Endothelial cell of umbilical vein (primary cell): ENCODE measurements around the gene EPAS1. TPM values are rescaled to one million over a fixed set of nuclear protein-coding genes. Genes with fewer than 3 reads are reported as not detected.
A peak's percentile ranks its signal among the peaks of the same experiment; 100 is the strongest.

Experiments
- BruUV-seq: library from RNA; stranded (reverse); fragments of 400-500 nt; replicated peaks from 2 replicates; lab custom pipeline; 2021; lab: Mats Ljungman, UMichigan
- CTCF ChIA-PET: fragments of 300-600, 350-600 bp; sonication (Branson Sonifier 250); formaldehyde crosslinking; loops from one replicate; lab custom pipeline; 2021; ENCODE audit warnings: antibody characterized with exemption, inconsistent platforms; lab: Charles Lee
- POLR2A ChIA-PET: fragments of 300-600, 350-600 bp; sonication (Branson Sonifier 250); formaldehyde crosslinking; loops from one replicate; lab custom pipeline; 2021; ENCODE audit warnings: antibody characterized with exemption, inconsistent platforms; lab: Charles Lee
- DNase-seq: peaks from one replicate; pipeline ENCODE4 v3.0.0-alpha.2; 2011; ENCODE audit warnings: low read depth, low spot score
- FAIRE-seq: peaks from 2 replicates; lab custom pipeline; 2011; peaks lifted over from hg19 to GRCh38; lab: Jason Lieb, UNC
- H2AFZ ChIP-seq: 2 replicates; pipeline ENCODE4 v1.6.0; 2012; ENCODE audit warnings: low read depth, low read length, control low read depth, inconsistent platforms
- H3K27ac ChIP-seq: 2 replicates; pipeline ENCODE4 v1.5.1; 2011; ENCODE audit warnings: low read depth, mild to moderate bottlenecking, control low read depth, low read length, moderate library complexity; ENCODE audit not compliant: insufficient read depth
- H3K27me3 ChIP-seq, 2 experiments: 2 replicates each; pipeline versions ENCODE4 v1.6.0 to v1.6.1; 2011; ENCODE audit warnings: low read length in 2 of 2, mixed read lengths in 1 of 2; ENCODE audit not compliant: control insufficient read depth in 2 of 2, insufficient read depth in 2 of 2
- H3K36me3 ChIP-seq, 2 experiments: 2 replicates in 1 of 2; 3 replicates in 1 of 2; pipeline ENCODE4 v1.5.1; 2011; ENCODE audit warnings: low read length in 2 of 2, mild to moderate bottlenecking in 1 of 2, moderate library complexity in 1 of 2; ENCODE audit not compliant: control insufficient read depth in 2 of 2, insufficient read depth in 2 of 2; ENCODE audit errors: extremely low read depth in 1 of 2
- H3K4me1 ChIP-seq: 3 replicates; pipeline ENCODE4 v1.5.1; 2011; ENCODE audit warnings: mild to moderate bottlenecking, low read length; ENCODE audit not compliant: control insufficient read depth, insufficient read depth; ENCODE audit errors: extremely low read depth
- H3K4me2 ChIP-seq: 2 replicates; pipeline ENCODE4 v1.6.1; 2011; ENCODE audit warnings: low read length, control low read depth, mixed read lengths; ENCODE audit not compliant: insufficient read depth
- H3K4me3 ChIP-seq, 3 experiments: fragments of 200-600 bp in 1 of 3; sonication (generic), shearing (Covaris generic) in 1 of 3; replicated peaks in 1 of 3; 2 replicates each; pipeline ENCODE4 v1.5.1; 2011 to 2016; ENCODE audit warnings: control low read depth in 3 of 3, low read length in 3 of 3, mild to moderate bottlenecking in 2 of 3, inconsistent platforms in 1 of 3, low read depth in 1 of 3, moderate library complexity in 1 of 3; ENCODE audit not compliant: insufficient read depth in 1 of 3
- H3K79me2 ChIP-seq: 2 replicates; pipeline ENCODE4 v1.6.0; 2012; ENCODE audit warnings: low read length, inconsistent platforms; ENCODE audit not compliant: control insufficient read depth, insufficient read depth
- H3K9ac ChIP-seq: replicated peaks from 2 replicates; pipeline ENCODE3; 2011; ENCODE audit warnings: low read length, control low read depth; ENCODE audit not compliant: insufficient read depth; ENCODE audit errors: extremely low read depth
- H3K9me1 ChIP-seq: replicated peaks from 3 replicates; pipeline ENCODE4 v1.6.0; 2011; ENCODE audit warnings: mild to moderate bottlenecking, low read length; ENCODE audit not compliant: control insufficient read depth, insufficient read depth; ENCODE audit errors: extremely low read depth
- H3K9me3 ChIP-seq: replicated peaks from 2 replicates; pipeline ENCODE4 v1.5.1; 2012; ENCODE audit warnings: low read length, inconsistent platforms; ENCODE audit not compliant: control insufficient read depth, insufficient read depth
- H4K20me1 ChIP-seq: replicated peaks from 2 replicates; pipeline ENCODE3; 2011; ENCODE audit warnings: mild to moderate bottlenecking, low read length; ENCODE audit not compliant: control insufficient read depth, insufficient read depth; ENCODE audit errors: extremely low read depth
- CTCF ChIP-seq, 2 donors: IDR thresholded peaks; 1 replicate in 1 of 2; 2 replicates in 1 of 2; pipeline ENCODE4 v1.5.1; 2011; ENCODE audit warnings: low read length in 2 of 2, mild to moderate bottlenecking in 2 of 2, moderate library complexity in 2 of 2, control low read depth in 1 of 2, inconsistent platforms in 1 of 2, low read depth in 1 of 2; ENCODE audit not compliant: insufficient read depth in 1 of 2; ENCODE audit errors: extremely low read depth in 1 of 2
- EZH2 ChIP-seq: IDR thresholded peaks from 2 replicates; pipeline ENCODE4 v1.6.1; 2012; ENCODE audit warnings: borderline replicate concordance, low read depth, mild to moderate bottlenecking, moderate library complexity, low read length, inconsistent platforms; ENCODE audit not compliant: severe bottlenecking
- FOS ChIP-seq: IDR thresholded peaks from 2 replicates; pipeline ENCODE4 v1.6.1; 2011; ENCODE audit warnings: mild to moderate bottlenecking, low read length, moderate library complexity, borderline replicate concordance; ENCODE audit not compliant: insufficient read depth
- MYC ChIP-seq: IDR thresholded peaks from one replicate; pipeline ENCODE4 v1.6.1; 2011; ENCODE audit warnings: mild to moderate bottlenecking, low read depth, low read length
- POLR2A ChIP-seq: IDR thresholded peaks from 2 replicates; pipeline ENCODE4 v1.6.1; 2012; ENCODE audit warnings: low read depth, mild to moderate bottlenecking, control low read depth, low read length
- POLR2AphosphoS5 ChIP-seq: IDR thresholded peaks from 2 replicates; pipeline ENCODE4 v1.6.1; 2012; ENCODE audit warnings: low read depth, mild to moderate bottlenecking, control low read depth, low read length, moderate library complexity; ENCODE audit not compliant: insufficient read depth
- dilution Hi-C: fragments of 300-500 bp; cut with MboI; formaldehyde crosslinking; loops from one replicate; pipeline ENCODE4 v1.15.0; 2019; ENCODE audit warnings: low sequenced_read_pairs; ENCODE audit not compliant: extremely low pct_ligation_motif_present
- intact Hi-C: fragments of 100-400 bp; cut with micrococcal nuclease; formaldehyde crosslinking; loops from one replicate; pipeline ENCODE4 v1.10.0; 2022
- polyA plus RNA-seq, 4 experiments: library from polyadenylated mRNA; depleted of rRNA in 3 of 4; stranded (reverse) in 3 of 4; unstranded in 1 of 4; fragments of >200 nt; gene quantifications; 2 replicates each; pipeline versions ENCODE4 v1.2.1 to v1.2.3, GENCODE V29; 2011 to 2012; ENCODE audit warnings: missing spikeins in 1 of 4
- total RNA-seq: library from RNA; stranded (reverse); gene quantifications from 2 replicates; pipeline ENCODE4 v1.2.3, GENCODE V29; 2021
- TF ChIP-seq, protein P1 (sequence below): IDR thresholded peaks from 2 replicates; pipeline ENCODE4 v1.6.1; 2011; ENCODE audit not compliant: insufficient read depth, insufficient read length

Gene EPAS1
- total and polyA plus RNA-seq, 2 donors (not counting 3 experiments of a cell fraction or from before 2014, with no cell fraction given), result 229 to 374 TPM

GRCh38 chr2:46351750-46352138 is 54.5 kb downstream of the EPAS1 start:
- Histone ChIP-seq H2AFZ (no peak overlapping the region), H4K20me1 (no peaks in the 10 kb centered on the region), H3K4me3 (peak overlapping the region in 1 of 3 experiments; percentile 10), H3K9ac (peak overlapping the region; percentile 48), H3K79me2 (peaks cover 3% of the 10 kb centered on the region), H3K27me3 (no peaks in the 10 kb centered on the region), H3K4me2 (peak overlapping the region; percentile 65), H3K27ac (peak overlapping the region; percentile 61), H3K9me1 (no peaks in the 10 kb centered on the region), H3K4me1 (peaks cover 50% of the 10 kb centered on the region), H3K36me3 (peaks cover 19 to 43% of the 10 kb centered on the region in 2 experiments), H3K9me3 (no peaks in the 10 kb centered on the region)
- ChIA-PET CTCF (interaction anchor here (0.8 to 2.0 kb wide), 3 partner anchors 229 to 339 kb away, joined by 3 to 14 read pairs (median 4); no protein-coding TSS in a partner anchor), POLR2A (no interaction called here)
- no TSS peak for BruUV-seq
- FAIRE-seq (peak; percentile 95), DNase-seq (peak; percentile 95)
- dilution Hi-C loops, result no loop called here
- intact Hi-C loops, result loop anchor here (1.0 to 5.0 kb wide), 6 partner anchors 36 to 340 kb away; no protein-coding TSS in a partner anchor
- TF ChIP-seq POLR2A (peak; percentile 51), FOS (no peak), EZH2 (no peak), POLR2AphosphoS5 (peak; percentile 75), MYC (no peak)
- TF ChIP-seq, protein P1, sequence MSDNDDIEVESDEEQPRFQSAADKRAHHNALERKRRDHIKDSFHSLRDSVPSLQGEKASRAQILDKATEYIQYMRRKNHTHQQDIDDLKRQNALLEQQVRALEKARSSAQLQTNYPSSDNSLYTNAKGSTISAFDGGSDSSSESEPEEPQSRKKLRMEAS, result no peak

- no peak overlapping the region for H2AFZ ChIP-seq
- H4K20me1 ChIP-seq, result no peaks in the 10 kb centered on the region
- no peaks in the 10 kb centered on the region for H3K9me3 ChIP-seq
- TF ChIP-seq CTCF (IDR thresholded peaks at IDR 0.05; ENCODE audit: extremely low read depth in 1 of 2, insufficient read depth in 1 of 2, low read depth in 1 of 2, low read length in 2 of 2), result peak; percentile 58 to 64
- TF ChIP-seq MYC, result no peak
- intact Hi-C loops, result loop anchor here (1.0 to 5.0 kb wide), 6 partner anchors 37 to 341 kb away; no protein-coding TSS in a partner anchor
- H3K27ac ChIP-seq, result peak overlapping the region; percentile 61
- H3K4me3 ChIP-seq, result no peak overlapping the region
- H3K9me1 ChIP-seq, result no peaks in the 10 kb centered on the region
- BruUV-seq, result no TSS peak
- peaks cover 15 to 43% of the 10 kb centered on the region in 2 experiments for H3K36me3 ChIP-seq
- ChIA-PET POLR2A (no interaction called here), CTCF (interaction anchor here (0.8 to 2.0 kb wide), 11 partner anchors 10 to 360 kb away, joined by 3 to 14 read pairs (median 5); no protein-coding TSS in a partner anchor)
- FAIRE-seq (peak; percentile 24), DNase-seq (peak; percentile 80)
- H3K79me2 ChIP-seq, result peaks cover 3% of the 10 kb centered on the region
- peaks cover 50% of the 10 kb centered on the region for H3K4me1 ChIP-seq
- no peaks in the 10 kb centered on the region for H3K27me3 ChIP-seq
- dilution Hi-C loops, result no loop called here
- peak overlapping the region; percentile 1 for H3K4me2 ChIP-seq
- peak overlapping the region; percentile 48 for H3K9ac ChIP-seq
These were observed 55.4 kb downstream of the EPAS1 start for GRCh38 chr2:46352621-46353020.
